GM21526 (cell line): ENCODE data around the gene ZNF283.

Experiments
- ATAC-seq: cut with Tn5 transposase; IDR thresholded peaks from one replicate; pipeline ENCODE4 v1.9.1; 2021; ENCODE audit warnings: moderate library complexity; ENCODE audit not compliant: unreplicated experiment, low FRiP score

ZNF283 gene

GRCh38 chr19:43826787-43827754, at the start of gene ZNF283:
ZNF283 (plus strand) TSS chr19:43827321; CDS start chr19:43833505, 6,184 bp downstream.
- ATAC-seq = peak; percentile 93

- no peak for ATAC-seq
Measured at GRCh38 chr19:43778651-43779050, 48.5 kb upstream of the ZNF283 start.

GRCh38 chr19:43779147-43779819, 47.8 kb upstream of the ZNF283 start:
- no peak for ATAC-seq

- ATAC-seq = no peak
Measured at GRCh38 chr19:43779820-43780219, 47.3 kb upstream of the ZNF283 start.

GRCh38 chr19:43780706-43781525, 46.2 kb upstream of the ZNF283 start, which contains the start of gene KCNN4:
KCNN4 (minus strand) TSS chr19:43780973; CDS start chr19:43780861, 112 bp downstream.
- ATAC-seq = no peak

- ATAC-seq = no peak
Measured at GRCh38 chr19:43781630-43782310, 45.4 kb upstream of the ZNF283 start.

- ATAC-seq = no peak
Measured at GRCh38 chr19:43782311-43782660, 44.8 kb upstream of the ZNF283 start.

- ATAC-seq = no peak
Measured at GRCh38 chr19:43782689-43783231, 44.4 kb upstream of the ZNF283 start.

- ATAC-seq = no peak
Measured at GRCh38 chr19:43783636-43784035, 43.5 kb upstream of the ZNF283 start.

- no peak for ATAC-seq
Measured at GRCh38 chr19:43784241-43784980, 42.7 kb upstream of the ZNF283 start.

GRCh38 chr19:43784981-43785808, 41.9 kb upstream of the ZNF283 start:
- ATAC-seq = no peak

GRCh38 chr19:43786665-43787064, 40.5 kb upstream of the ZNF283 start:
- ATAC-seq = no peak

GRCh38 chr19:43789029-43789428, 38.1 kb upstream of the ZNF283 start:
- no peak for ATAC-seq

- ATAC-seq = no peak
Measured at GRCh38 chr19:43790587-43790986, 36.5 kb upstream of the ZNF283 start.

- no peak for ATAC-seq
Measured at GRCh38 chr19:43797118-43797517, 30.0 kb upstream of the ZNF283 start.

GRCh38 chr19:43797556-43797955, 29.6 kb upstream of the ZNF283 start:
- ATAC-seq = no peak

GRCh38 chr19:43798026-43798545, 29.0 kb upstream of the ZNF283 start:
- ATAC-seq = no peak
